IMR-90 (cell line): ENCODE data around the gene PGK1. TPM values are rescaled to one million over a fixed set of nuclear protein-coding genes. Genes with fewer than 3 reads are reported as not detected.
"Not testable (repeated sequence)": the region's sequence is repeated elsewhere in the genome, so short reads cannot be mapped to it uniquely, and the experiment has no call there.

ENCODE experiments used
- ATAC-seq: fragments of 200-7000 bp; cut with Tn5 transposase; 2 replicates; pipeline ENCODE4 v1.9.1; 2020; ENCODE audit warnings: low read depth, mild to moderate bottlenecking, moderate library complexity
- BruUV-seq: library from RNA; stranded (reverse); fragments of 400-500 nt; replicated peaks from 2 replicates; lab custom pipeline; 2021; lab: Mats Ljungman, UMichigan
- CTCF ChIA-PET: fragments of 300-600 bp; formaldehyde crosslinking; extraction: SDS; loops from one replicate; lab custom pipeline; 2021; ENCODE audit warnings: antibody characterized with exemption; lab: Yijun Ruan, JAX
- POLR2A ChIA-PET: fragments of 300-600 bp; sonication (Branson Sonifier 250); formaldehyde crosslinking; loops from one replicate; lab custom pipeline; 2022; ENCODE audit warnings: antibody characterized with exemption; ENCODE audit not compliant: unreplicated experiment; lab: Charles Lee
- DNase-seq: peaks from one replicate; pipeline ENCODE4 v3.0.0; 2013
- H2AFZ ChIP-seq: replicated peaks from 2 replicates; pipeline ENCODE3; 2013; ENCODE audit warnings: low read length, mild to moderate bottlenecking; ENCODE audit not compliant: poor library complexity
- H2AK5ac ChIP-seq: 2 replicates; pipeline ENCODE4 v1.6.1; 2013; ENCODE audit warnings: low read depth, low read length, inconsistent platforms
- H2AK9ac ChIP-seq: replicated peaks from 2 replicates; pipeline ENCODE3; 2013; ENCODE audit warnings: mild to moderate bottlenecking, low read depth, low read length, moderate library complexity; ENCODE audit not compliant: poor library complexity
- H2BK120ac ChIP-seq: 2 replicates; pipeline ENCODE4 v1.6.1; 2013; ENCODE audit warnings: low read depth, low read length, inconsistent platforms
- H2BK15ac ChIP-seq: 3 replicates; pipeline ENCODE4 v1.6.1; 2013; ENCODE audit warnings: low read depth, low read length, inconsistent platforms
- H2BK20ac ChIP-seq: 2 replicates; pipeline ENCODE4 v1.6.1; 2013; ENCODE audit warnings: low read depth, mild to moderate bottlenecking, inconsistent platforms, low read length, moderate library complexity
- H2BK5ac ChIP-seq: 2 replicates; pipeline ENCODE4 v1.6.1; 2013; ENCODE audit warnings: mild to moderate bottlenecking, low read depth, low read length, inconsistent platforms; ENCODE audit not compliant: poor library complexity, severe bottlenecking
- H3K14ac ChIP-seq: replicated peaks from 2 replicates; pipeline ENCODE4 v1.6.1; 2013; ENCODE audit warnings: low read depth, low read length, inconsistent platforms
- H3K18ac ChIP-seq: 2 replicates; pipeline ENCODE4 v1.6.1; 2013; ENCODE audit warnings: low read depth, low read length, control low read depth
- H3K23ac ChIP-seq: 2 replicates; pipeline ENCODE4 v1.6.1; 2013; ENCODE audit warnings: low read depth, low read length, inconsistent platforms
- H3K27ac ChIP-seq: 2 replicates; pipeline ENCODE4 v1.5.1; 2013; ENCODE audit warnings: mild to moderate bottlenecking, control low read depth, low read length; ENCODE audit not compliant: insufficient read depth
- H3K27me3 ChIP-seq: 2 replicates; pipeline ENCODE4 v1.6.1; 2013; ENCODE audit warnings: low read length; ENCODE audit not compliant: control insufficient read depth, insufficient read depth
- H3K36me3 ChIP-seq: 2 replicates; pipeline ENCODE4 v1.6.1; 2013; ENCODE audit warnings: low read length, mixed read lengths; ENCODE audit not compliant: control insufficient read depth, insufficient read depth
- H3K4ac ChIP-seq: 2 replicates; pipeline ENCODE4 v1.6.1; 2013; ENCODE audit warnings: low read depth, low read length, inconsistent platforms
- H3K4me1 ChIP-seq: 2 replicates; pipeline ENCODE4 v1.6.1; 2013; ENCODE audit warnings: low read length, mixed read lengths; ENCODE audit not compliant: control insufficient read depth, insufficient read depth
- H3K4me2 ChIP-seq: 2 replicates; pipeline ENCODE4 v1.6.1; 2013; ENCODE audit warnings: low read depth, mild to moderate bottlenecking, control low read depth, low read length, moderate library complexity
- H3K4me3 ChIP-seq: 2 replicates; pipeline ENCODE4 v1.5.1; 2013; ENCODE audit warnings: low read depth, mild to moderate bottlenecking, control low read depth, low read length, moderate library complexity; ENCODE audit not compliant: insufficient read depth
- H3K56ac ChIP-seq: 2 replicates; pipeline ENCODE4 v1.6.1; 2013; ENCODE audit warnings: low read length, inconsistent platforms; ENCODE audit not compliant: insufficient read depth; ENCODE audit errors: extremely low read depth
- H3K79me1 ChIP-seq, 2 experiments: 2 replicates each; pipeline ENCODE4 v1.6.1; 2013; ENCODE audit warnings: low read length in 2 of 2, inconsistent platforms in 1 of 2, low read depth in 1 of 2
- H3K9ac ChIP-seq: 2 replicates; pipeline ENCODE4 v1.6.1; 2013; ENCODE audit warnings: low read depth, low read length, control low read depth
- H3K9me1 ChIP-seq: 2 replicates; pipeline ENCODE4 v1.6.1; 2013; ENCODE audit warnings: low read length, inconsistent platforms; ENCODE audit not compliant: insufficient read depth
- H3K9me3 ChIP-seq: 2 replicates; pipeline ENCODE4 v1.6.1; 2013; ENCODE audit warnings: low read length; ENCODE audit not compliant: control insufficient read depth, insufficient read depth
- H4K20me1 ChIP-seq: 2 replicates; pipeline ENCODE4 v1.6.1; 2013; ENCODE audit warnings: low read length, inconsistent platforms; ENCODE audit not compliant: insufficient read depth
- H4K5ac ChIP-seq: 2 replicates; pipeline ENCODE4 v1.6.1; 2013; ENCODE audit warnings: mild to moderate bottlenecking, low read depth, low read length, control low read depth
- H4K8ac ChIP-seq, 2 experiments: 2 replicates each; pipeline ENCODE4 v1.6.1; 2013; ENCODE audit warnings: low read depth in 2 of 2, low read length in 2 of 2, control low read depth in 1 of 2, inconsistent platforms in 1 of 2
- H4K91ac ChIP-seq: 2 replicates; pipeline ENCODE4 v1.6.1; 2013; ENCODE audit warnings: low read depth, low read length, inconsistent platforms; ENCODE audit not compliant: insufficient read depth
- WGBS, 2 experiments: methylation state at CpG; one replicate each; pipeline versions ENCODE4 v1.1.5 to v1.1.7; 2013; ENCODE audit warnings: missing lambda C conversion rate in 2 of 2; ENCODE audit not compliant: insufficient read length in 1 of 2; ENCODE audit errors: extremely low coverage in 2 of 2; 5-methylcytosine and 5-hydroxymethylcytosine counted together
- dilution Hi-C: fragments of 300-500 bp; cut with HindIII; formaldehyde crosslinking; loops from one replicate; pipeline ENCODE4 v1.14.3; 2018; ENCODE audit warnings: low sequenced_read_pairs; ENCODE audit not compliant: unreplicated experiment
- in situ Hi-C: fragments of 300-500 bp; cut with MboI; formaldehyde crosslinking; loops from 3 replicates; pipeline ENCODE4 v1.14.3; 2019; ENCODE audit warnings: low sequenced_read_pairs, inconsistent platforms, mixed read lengths
- intact Hi-C: fragments of 100-400 bp; cut with micrococcal nuclease; formaldehyde crosslinking; loops from 2 replicates; pipeline ENCODE4 v1.10.0; 2022
- polyA plus RNA-seq, 3 experiments: library from polyadenylated mRNA; depleted of rRNA; stranded (reverse); fragments of >200 nt; gene quantifications; 2 replicates each; pipeline ENCODE4 v1.2.3, GENCODE V29; 2012; ENCODE audit warnings: low replicate concordance in 1 of 3
- total RNA-seq: library from RNA; depleted of rRNA; stranded (reverse); fragments of >200 nt; gene quantifications from 2 replicates; pipeline ENCODE4 v1.2.3, GENCODE V29; 2012

The PGK1 gene
- total and polyA plus RNA-seq, 2 of the 4 experiments (the other 2 are of a cell fraction) = 498 to 744 TPM

- H2BK5ac ChIP-seq, dilution Hi-C loops, H3K36me3 ChIP-seq, H3K23ac ChIP-seq, H4K91ac ChIP-seq, DNase-seq, ATAC-seq, BruUV-seq, H4K5ac ChIP-seq, H3K4ac ChIP-seq, H4K20me1 ChIP-seq, H3K27ac ChIP-seq, H2BK120ac ChIP-seq, H2AK9ac ChIP-seq, intact Hi-C loops, H3K4me1 ChIP-seq, H3K14ac ChIP-seq, H2BK20ac ChIP-seq, H3K9me3 ChIP-seq, H3K27me3 ChIP-seq, H3K4me3 ChIP-seq, in situ Hi-C loops, H2AK5ac ChIP-seq, H3K56ac ChIP-seq, H3K9ac ChIP-seq, CTCF ChIA-PET, H4K8ac ChIP-seq, H3K79me1 ChIP-seq, H2AFZ ChIP-seq, H3K4me2 ChIP-seq, POLR2A ChIA-PET, H3K18ac ChIP-seq, H3K9me1 ChIP-seq, H2BK15ac ChIP-seq: not testable (repeated sequence)
- no CpG with 5 or more reads among the region's 6 CpGs for WGBS, 2 experiments
These were observed 22.6 kb upstream of the PGK1 start for GRCh38 chrX:78081413-78081812.
